ENCODE results near the gene PIAS1.

DNA sequence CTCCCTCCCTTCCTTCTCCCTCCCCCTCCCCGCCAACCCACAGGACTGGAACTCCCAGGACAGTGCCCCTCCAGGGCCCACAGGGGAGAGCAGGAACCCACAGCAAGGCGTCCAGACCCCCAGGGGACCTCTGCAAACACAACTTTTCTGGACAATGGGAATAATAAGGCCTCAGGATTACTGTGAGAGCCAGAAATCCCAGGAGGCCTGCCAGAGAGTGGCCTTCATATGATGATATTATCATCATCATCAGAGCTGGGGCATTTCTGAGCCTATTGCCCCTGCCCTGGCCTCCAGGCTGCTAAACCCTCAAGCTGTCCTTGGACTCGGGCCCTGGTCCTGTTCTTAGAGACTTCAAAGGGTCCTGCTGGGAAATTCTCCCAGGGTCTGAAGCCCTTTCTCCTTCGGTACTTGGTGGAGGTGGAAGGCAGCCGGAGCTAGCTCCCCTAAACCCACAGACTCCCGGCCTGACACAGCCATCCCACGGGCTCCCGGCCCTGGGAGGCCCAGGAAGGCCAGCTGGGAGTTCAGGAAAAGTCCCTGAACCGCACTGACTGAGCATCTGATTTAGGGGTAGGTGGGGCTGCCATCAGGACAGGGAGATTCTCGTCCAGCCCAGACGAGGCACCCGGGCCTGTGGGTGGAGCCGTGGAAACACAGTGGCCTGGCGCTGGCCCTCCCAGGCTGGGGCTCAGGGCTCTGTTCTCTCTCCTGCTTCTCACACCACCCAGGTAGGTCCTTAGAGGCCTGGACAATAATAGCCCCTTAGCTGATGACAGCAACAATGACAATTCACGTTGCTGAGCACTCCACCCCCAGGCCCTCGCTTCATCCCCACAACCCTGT is 146.1 kb downstream of the PIAS1 start:
- TF ChIP-seq, protein P1, sequence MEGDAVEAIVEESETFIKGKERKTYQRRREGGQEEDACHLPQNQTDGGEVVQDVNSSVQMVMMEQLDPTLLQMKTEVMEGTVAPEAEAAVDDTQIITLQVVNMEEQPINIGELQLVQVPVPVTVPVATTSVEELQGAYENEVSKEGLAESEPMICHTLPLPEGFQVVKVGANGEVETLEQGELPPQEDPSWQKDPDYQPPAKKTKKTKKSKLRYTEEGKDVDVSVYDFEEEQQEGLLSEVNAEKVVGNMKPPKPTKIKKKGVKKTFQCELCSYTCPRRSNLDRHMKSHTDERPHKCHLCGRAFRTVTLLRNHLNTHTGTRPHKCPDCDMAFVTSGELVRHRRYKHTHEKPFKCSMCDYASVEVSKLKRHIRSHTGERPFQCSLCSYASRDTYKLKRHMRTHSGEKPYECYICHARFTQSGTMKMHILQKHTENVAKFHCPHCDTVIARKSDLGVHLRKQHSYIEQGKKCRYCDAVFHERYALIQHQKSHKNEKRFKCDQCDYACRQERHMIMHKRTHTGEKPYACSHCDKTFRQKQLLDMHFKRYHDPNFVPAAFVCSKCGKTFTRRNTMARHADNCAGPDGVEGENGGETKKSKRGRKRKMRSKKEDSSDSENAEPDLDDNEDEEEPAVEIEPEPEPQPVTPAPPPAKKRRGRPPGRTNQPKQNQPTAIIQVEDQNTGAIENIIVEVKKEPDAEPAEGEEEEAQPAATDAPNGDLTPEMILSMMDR (IDR thresholded peaks at IDR 0.05) = no peak
- TF ChIP-seq POLR2A (IDR thresholded peaks at IDR 0.05) = no peak
